GM18520 (cell line): Measurements from ENCODE around the gene RELN.
"Not testable (repeated sequence)": the region's sequence is repeated elsewhere in the genome, so short reads cannot be mapped to it uniquely, and the experiment has no call there.

Experiments
- ATAC-seq: cut with Tn5 transposase; IDR thresholded peaks from one replicate; pipeline ENCODE4 v1.9.1; 2021; ENCODE audit not compliant: unreplicated experiment

Gene RELN

GRCh38 chr7:103856929-103857328 lies 132.5 kb downstream of the RELN start:
- ATAC-seq = no peak

DNA sequence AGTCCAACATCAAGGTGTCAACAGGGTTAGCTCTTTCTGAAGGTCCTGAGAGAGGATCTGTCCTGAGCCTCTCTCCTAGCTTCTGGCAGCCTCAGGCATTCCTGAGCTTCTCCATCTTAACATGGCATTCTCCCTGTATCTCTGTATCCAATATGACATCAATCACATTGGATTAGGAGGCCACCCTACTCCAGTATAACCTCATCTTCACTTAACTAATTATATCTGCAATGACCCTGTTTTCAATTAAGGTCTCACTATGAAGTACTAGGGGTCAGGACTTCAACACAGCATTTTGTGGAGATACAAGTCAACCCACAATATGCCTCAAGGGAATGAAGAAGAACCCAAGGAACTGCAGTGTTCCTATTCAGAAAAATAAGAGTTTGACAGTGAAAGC lies 133.8 kb downstream of the RELN start:
- ATAC-seq = no peak

GRCh38 chr7:103854611-103855010 lies 134.8 kb downstream of the RELN start:
- ATAC-seq = no peak

DNA sequence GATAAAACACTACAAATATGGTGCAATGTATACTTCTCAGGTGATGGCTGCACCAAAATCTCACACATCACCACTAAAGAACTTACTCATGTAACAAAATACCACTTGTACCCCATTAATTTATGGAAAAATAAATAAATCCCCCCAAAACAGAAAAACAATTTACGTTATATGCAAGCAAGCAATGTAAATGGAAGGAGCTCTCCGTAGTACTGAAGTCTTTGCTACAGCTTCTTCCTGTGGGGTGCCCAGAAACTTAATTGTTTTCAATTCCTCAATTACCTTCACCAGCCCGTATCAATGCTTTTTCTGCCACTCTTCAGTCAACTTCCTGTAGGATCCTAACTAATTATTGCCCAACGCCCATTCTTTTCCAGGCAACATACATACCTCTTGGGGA lies 138.1 kb downstream of the RELN start:
- no peak for ATAC-seq

DNA sequence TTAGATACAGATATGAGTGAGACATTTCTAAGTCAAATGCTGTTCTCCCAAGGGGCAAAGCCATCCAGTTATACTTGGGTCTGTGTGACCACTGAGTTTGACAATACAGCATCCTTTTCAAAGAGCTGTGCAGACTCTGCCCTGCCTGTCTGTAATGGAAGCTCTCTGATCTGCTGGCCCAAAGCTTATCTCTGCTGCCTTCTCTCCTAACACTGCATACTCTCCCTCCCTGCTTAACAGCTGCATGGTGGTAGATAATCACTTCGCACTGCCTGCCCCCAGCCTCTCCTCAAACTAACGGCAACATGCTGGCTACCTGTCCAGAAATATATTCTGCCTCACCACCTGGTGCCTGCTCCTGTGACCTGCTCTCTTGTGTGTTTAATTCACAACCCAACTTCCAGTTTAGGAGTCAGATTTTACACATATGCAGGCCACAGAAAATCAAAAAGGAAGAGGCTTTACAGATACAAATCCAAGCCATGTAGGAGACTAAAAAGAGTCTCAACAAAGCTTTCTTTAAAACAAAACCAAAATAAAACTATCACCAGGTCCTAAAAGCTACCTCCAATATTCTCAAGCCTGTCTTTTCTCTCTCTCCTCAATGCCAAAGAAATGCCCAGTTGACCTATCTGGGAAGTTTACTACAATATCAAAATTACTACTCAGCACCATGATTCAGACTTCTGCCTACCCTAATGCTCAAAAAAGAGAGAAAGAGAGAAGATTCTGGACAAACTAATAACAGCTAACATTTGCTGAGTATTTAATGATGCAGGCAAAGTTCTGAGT lies 145.6 kb downstream of the RELN start:
- ATAC-seq = no peak

DNA sequence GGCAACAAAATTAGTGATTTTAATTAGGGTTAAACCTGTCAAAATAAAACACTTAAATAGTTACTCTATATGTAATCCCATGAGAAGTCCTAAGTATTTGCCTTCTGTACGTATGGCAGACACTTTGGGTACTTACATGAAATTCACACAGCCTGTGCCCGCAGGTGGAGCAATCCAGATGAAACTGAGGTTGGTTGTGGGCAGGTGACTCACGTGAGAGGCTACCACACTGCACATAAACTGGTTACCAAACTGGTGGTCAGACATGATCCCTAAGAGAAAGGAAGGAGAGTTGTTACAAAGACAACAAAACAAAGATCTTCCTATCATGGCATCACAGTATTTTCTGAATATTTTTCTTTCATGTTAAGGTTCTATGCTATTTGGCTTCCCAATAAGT lies 156.1 kb downstream of the RELN start:
- no peak for ATAC-seq

DNA sequence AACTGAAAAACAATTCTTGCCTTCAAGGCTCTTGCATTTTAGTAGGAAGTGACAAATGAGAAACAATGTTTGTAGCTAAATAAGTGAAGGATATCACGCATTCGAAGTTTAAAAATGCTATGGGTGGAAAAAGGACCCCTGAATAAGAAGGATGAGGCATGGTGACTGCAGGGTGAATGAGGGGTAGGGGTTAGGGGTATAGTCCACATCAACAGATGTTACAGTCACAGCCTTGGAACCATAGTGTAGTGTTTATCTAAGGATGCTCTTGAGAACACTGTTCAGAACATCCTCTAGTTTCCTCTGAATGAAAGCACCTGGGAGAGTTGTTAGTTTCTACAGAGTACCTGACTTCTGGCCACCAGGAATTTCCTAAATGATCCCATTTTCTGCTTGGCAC lies 157.0 kb downstream of the RELN start:
- no peak for ATAC-seq

- no peak for ATAC-seq
Measured at GRCh38 chr7:103824251-103824650, 165.2 kb downstream of the RELN start.

DNA sequence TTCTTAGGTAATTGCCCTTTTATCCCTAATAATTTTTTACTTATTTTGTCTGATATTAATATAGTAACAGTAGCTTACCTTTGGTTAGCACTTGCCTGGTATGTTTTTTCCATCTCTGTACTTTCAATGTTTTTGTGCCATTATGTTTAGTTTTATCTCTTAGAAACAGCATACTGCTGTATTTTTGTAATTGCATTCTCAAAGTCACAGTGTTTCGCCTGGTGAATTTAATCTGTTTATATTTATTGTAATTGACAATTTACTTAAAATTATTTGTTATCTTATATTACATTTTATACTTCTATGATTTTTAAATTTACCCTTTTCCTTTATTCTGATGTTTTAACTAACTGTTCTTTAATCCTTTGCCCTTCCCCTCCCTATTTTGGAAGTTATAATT lies 166.4 kb downstream of the RELN start:
- ATAC-seq = no peak

GRCh38 chr7:103821092-103821491 lies 168.4 kb downstream of the RELN start:
- ATAC-seq = no peak

DNA sequence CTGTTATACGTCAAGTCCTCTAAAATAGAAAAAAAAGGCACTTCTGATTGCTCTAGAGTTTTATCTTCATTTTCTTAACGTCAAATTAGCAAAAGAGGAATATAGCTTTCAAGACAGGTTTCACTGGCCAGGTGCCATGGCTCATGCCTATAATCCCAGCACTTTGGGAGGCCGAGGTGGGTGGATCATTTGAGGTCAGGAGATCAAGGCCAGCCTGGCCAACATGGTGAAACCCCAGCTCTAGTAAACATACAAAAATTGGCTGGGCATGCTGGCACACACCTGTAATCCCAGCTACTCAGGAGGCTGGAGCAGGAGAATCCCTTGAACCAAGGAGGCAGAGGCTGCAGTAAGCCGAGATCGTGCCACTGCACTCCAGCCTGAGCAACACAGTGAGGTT lies 173.5 kb downstream of the RELN start:
- not testable (repeated sequence) for ATAC-seq

DNA sequence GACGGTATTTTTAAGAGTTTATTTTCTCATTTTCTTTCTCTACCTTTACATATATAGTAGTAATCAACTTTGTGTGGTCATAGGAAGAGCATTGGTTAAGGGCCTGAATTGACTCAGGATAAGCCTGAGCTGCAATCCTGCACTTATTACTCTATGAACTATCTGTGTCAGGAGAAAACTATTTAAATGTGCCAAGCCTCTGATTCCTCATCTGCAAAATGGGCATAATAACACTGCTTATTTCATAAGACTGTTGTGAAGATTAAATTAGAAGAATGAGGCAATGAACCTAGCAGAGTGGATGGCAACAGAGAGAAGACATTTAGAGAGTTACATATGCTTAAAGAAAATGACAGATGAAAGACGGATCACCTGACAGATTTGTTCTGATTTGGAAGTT lies 175.5 kb downstream of the RELN start:
- no peak for ATAC-seq

DNA sequence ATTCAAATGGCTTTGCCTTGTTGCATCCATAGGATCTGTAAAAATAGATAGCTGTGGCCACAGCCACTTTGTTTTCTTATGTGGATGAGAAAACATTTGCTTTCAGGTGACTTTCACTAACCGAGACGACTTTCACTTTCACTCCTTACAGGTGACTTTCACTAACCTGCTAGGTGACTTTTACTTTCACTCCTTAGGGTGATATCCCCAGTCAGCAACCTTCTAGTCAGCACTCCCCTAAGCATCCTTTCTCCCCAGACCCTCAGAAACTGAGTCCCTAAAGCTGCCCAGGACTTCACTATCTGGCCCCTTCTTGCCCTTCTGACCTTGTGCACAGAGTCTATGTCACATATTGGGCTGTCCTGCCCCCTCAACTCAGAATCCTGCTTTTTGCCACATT lies 177.5 kb downstream of the RELN start:
- no peak for ATAC-seq

DNA sequence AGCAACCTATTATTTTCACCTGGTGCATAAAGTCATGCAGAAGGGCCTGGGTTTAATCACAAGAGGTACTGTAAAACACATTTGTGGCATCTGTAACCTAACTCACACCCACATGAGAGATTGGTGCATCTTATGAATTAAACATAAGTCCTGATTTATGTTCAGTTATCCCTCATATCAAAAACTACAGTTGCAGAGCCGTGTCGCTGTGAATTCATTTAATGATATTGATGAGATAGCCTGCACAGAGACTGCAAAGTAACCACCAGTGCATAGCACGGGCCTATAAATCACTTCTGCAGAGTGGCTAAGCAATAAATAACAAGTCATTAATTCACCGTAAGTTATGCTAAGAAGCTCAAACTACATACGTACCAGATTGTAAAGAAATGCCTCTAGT lies 178.2 kb downstream of the RELN start:
- no peak for ATAC-seq

DNA sequence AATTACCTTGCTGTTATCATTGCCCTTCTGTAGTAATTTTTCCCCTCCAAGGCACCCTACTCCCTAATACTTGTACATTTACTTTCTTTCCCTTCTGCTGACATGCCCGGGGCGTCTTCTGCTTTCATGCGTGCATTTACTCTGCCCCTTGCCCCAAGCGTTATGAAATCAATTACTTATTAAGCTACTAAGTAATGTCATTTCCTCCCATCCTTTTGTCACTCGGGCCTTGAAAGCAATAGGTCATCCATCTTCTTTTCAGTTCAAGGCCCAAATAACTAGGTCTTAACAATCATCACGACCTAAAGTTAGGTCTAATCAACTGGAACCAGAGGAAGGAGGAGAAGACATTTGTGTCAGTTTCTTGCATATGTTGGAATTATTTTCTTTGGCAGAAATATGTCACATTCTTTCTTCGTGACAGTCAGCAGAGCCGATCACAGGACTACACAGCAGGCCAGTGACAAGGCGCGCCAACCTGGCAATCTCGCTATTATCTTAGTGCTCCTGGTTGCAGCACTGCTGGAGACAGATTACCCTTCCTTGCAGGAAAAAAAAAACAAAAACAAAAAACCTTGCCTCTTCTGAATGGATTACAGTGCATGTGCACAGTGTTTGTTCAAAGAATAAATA lies 179.2 kb downstream of the RELN start:
- ATAC-seq = no peak

- no peak for ATAC-seq
Measured at GRCh38 chr7:103809229-103809994, 180.0 kb downstream of the RELN start.

- no peak for ATAC-seq
Measured at GRCh38 chr7:103805346-103805745, 184.1 kb downstream of the RELN start.

DNA sequence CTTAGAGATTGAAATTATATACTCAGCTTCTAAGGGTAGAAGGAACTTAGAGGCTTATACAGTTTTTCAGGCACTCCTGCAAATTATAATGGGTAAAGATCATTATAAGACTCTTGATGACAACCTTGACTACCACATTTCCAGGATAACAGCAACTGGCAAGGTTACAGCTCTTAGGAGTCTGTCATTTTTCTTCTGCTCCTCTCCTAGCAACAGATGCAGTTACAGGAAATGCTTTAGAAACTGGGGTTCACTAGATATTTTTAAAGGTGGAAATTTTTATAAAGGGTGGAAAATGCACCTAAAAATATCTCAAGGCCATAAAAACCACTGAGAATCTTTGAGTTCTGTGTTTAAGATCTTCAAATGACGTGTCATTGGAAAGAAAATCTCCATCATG lies 185.8 kb downstream of the RELN start:
- no peak for ATAC-seq

DNA sequence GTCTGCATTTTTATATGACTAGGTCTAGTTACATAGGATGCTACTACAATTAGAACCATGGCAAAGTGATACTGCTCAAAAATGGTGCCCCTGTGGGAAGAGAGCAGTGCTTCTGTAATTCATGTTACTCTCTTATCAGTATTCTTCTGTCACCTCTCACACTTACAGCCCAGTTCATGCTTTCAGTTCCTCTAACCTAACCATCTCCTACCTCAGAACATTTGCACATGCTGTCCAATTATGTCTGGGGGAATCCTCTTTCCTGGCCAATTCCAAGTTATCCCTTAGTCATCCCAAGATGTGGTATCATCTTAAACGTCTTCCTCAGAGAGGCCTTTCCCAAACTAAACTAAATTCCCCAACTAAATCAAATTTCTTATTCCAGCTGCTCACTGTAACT lies 190.2 kb downstream of the RELN start:
- no peak for ATAC-seq

DNA sequence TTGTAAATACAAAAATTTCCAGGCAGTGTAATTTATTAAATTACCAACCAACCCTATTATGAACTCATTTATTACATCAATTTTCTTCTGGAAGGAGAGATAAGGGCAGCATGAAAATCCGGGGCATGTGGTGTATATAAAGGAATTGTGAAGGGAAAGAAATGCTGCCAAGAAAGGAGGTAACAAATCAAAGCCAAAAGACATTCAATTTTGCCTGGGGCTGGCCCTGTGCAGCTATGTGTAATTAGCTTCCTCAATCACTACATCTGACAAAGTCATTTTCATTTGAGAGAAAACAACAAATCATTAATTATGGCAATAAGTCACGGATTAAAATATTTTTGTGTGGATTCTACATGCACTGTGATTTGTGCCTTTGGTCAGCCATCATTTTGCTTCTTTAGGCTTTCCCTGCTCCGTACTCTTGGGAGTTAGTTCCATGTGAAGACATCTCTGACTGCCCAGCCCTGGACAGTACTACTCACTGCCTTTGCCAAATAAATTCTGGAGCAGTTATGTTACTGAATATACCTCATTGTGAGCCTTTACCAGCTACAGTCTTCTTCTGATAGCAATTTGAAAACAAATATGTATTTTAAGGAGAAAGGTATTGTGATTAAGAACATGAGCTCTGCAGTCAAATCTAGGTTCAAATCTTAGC lies 191.7 kb downstream of the RELN start:
- no peak for ATAC-seq

DNA sequence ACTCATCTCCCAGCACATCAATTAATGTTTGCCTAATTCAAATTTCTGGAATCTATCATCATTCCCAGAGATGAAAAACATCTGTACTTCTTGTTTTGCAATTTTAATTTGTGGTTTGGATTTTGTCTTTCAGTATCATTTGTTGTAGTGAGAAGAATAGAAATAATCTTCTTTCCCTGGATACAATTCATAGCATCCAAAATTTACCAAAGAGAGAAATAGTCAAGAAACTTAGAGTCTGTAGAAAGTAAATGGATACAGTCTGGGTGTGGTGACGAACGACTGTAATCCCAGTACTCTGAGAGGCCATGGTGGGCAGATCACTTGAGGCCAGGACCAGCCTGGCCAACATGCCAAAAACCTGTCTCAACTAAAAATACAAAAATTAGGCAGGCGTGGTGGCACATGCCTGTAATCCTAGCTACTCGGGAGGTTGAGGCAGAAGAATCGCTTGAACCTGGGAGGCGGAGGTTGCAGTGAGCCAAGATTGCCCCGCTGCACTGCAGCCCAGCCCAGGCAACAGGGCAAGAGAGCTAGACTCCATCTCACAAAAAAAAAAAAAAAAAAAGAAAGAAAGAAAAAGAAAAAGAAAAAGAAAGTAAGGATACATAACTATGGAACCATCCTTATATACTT lies 193.0 kb downstream of the RELN start:
- no peak for ATAC-seq
